KMS-11 (cell line): ENCODE results near the gene NTHL1.

Experiments used
- H2AFZ ChIP-seq: fragments of 200-600 bp; sonication (generic); 2 replicates; pipeline ENCODE4 v1.6.1; 2016; ENCODE audit warnings: antibody characterized with exemption, mixed run types, low read depth
- H3K27ac ChIP-seq: fragments of 200-600 bp; sonication (generic); 2 replicates; pipeline ENCODE4 v1.6.1; 2016; ENCODE audit warnings: mild to moderate bottlenecking, mixed run types
- H3K27me3 ChIP-seq: fragments of 200-600 bp; sonication (generic); 2 replicates; pipeline ENCODE4 v1.6.1; 2017; ENCODE audit warnings: mild to moderate bottlenecking, low read depth, mixed run types, moderate library complexity; ENCODE audit not compliant: insufficient read depth
- H3K36me3 ChIP-seq: fragments of 200-600 bp; sonication (generic); 2 replicates; pipeline ENCODE4 v1.6.1; 2017; ENCODE audit warnings: mild to moderate bottlenecking, mixed run types; ENCODE audit not compliant: insufficient read depth
- H3K4me1 ChIP-seq: fragments of 200-600 bp; sonication (generic); 2 replicates; pipeline ENCODE4 v1.6.1; 2016; ENCODE audit warnings: mild to moderate bottlenecking, low read depth, mixed run types; ENCODE audit not compliant: poor library complexity, severe bottlenecking
- H3K4me2 ChIP-seq: fragments of 200-600 bp; sonication (generic); 2 replicates; pipeline ENCODE4 v1.7.0; 2016; ENCODE audit warnings: mild to moderate bottlenecking, mixed run types
- H3K4me3 ChIP-seq: fragments of 200-600 bp; sonication (generic); IDR thresholded peaks from 2 replicates; pipeline ENCODE4 v1.6.1; 2017; ENCODE audit warnings: low read depth, low read length, mixed read lengths; ENCODE audit not compliant: insufficient read depth
- H3K79me2 ChIP-seq: fragments of 200-600 bp; sonication (generic); 2 replicates; pipeline ENCODE4 v1.6.1; 2016; ENCODE audit warnings: low read depth, mixed run types; ENCODE audit not compliant: insufficient read depth
- H3K9ac ChIP-seq: fragments of 200-600 bp; sonication (generic); 2 replicates; pipeline ENCODE4 v1.6.1; 2016; ENCODE audit warnings: mild to moderate bottlenecking, mixed run types
- H4K20me1 ChIP-seq: fragments of 200-600 bp; sonication (generic); 2 replicates; pipeline ENCODE4 v1.6.1; 2016; ENCODE audit warnings: mild to moderate bottlenecking, mixed run types; ENCODE audit not compliant: insufficient read depth
- TF ChIP-seq, protein P1 (sequence below): fragments of 200-600 bp; sonication (generic); conservative IDR thresholded peaks from 2 replicates; pipeline ENCODE4 v1.6.1; 2017; ENCODE audit warnings: low read depth, mild to moderate bottlenecking, antibody characterized with exemption, low read length, moderate library complexity, mixed read lengths

Gene NTHL1

DNA sequence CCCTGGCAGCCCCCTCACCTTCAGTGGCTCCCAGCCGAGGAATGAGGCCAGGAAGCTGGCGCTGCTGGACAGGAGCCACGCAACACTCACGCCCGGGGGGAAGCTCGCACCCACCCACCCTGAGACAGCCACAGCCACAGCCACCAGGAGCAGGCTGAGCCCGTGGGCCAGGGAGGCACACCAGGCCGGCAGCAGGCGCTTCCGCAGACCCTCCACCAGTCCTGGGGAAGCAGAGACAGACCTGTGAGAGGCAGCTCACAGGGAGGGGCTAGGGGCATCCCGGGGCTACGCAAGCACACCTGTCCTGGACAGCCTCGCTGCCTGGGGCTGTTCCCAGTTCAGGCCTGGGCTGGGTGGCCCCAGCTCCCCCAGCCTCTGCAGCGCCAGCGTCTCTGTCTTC is 46.2 kb upstream of the NTHL1 start:
- no peak overlapping the region for H2AFZ ChIP-seq
- H3K4me3 ChIP-seq, result no peak overlapping the region
- no peak overlapping the region for H3K9ac ChIP-seq
- H3K27me3 ChIP-seq, result no peaks in the 10 kb centered on the region
- H4K20me1 ChIP-seq, result no peaks in the 10 kb centered on the region
- H3K27ac ChIP-seq, result no peak overlapping the region
- no peaks in the 10 kb centered on the region for H3K36me3 ChIP-seq
- H3K4me2 ChIP-seq, result no peak overlapping the region
- H3K4me1 ChIP-seq, result no peaks in the 10 kb centered on the region
- no peaks in the 10 kb centered on the region for H3K79me2 ChIP-seq
- TF ChIP-seq, protein P1, sequence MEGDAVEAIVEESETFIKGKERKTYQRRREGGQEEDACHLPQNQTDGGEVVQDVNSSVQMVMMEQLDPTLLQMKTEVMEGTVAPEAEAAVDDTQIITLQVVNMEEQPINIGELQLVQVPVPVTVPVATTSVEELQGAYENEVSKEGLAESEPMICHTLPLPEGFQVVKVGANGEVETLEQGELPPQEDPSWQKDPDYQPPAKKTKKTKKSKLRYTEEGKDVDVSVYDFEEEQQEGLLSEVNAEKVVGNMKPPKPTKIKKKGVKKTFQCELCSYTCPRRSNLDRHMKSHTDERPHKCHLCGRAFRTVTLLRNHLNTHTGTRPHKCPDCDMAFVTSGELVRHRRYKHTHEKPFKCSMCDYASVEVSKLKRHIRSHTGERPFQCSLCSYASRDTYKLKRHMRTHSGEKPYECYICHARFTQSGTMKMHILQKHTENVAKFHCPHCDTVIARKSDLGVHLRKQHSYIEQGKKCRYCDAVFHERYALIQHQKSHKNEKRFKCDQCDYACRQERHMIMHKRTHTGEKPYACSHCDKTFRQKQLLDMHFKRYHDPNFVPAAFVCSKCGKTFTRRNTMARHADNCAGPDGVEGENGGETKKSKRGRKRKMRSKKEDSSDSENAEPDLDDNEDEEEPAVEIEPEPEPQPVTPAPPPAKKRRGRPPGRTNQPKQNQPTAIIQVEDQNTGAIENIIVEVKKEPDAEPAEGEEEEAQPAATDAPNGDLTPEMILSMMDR, result no peak

DNA sequence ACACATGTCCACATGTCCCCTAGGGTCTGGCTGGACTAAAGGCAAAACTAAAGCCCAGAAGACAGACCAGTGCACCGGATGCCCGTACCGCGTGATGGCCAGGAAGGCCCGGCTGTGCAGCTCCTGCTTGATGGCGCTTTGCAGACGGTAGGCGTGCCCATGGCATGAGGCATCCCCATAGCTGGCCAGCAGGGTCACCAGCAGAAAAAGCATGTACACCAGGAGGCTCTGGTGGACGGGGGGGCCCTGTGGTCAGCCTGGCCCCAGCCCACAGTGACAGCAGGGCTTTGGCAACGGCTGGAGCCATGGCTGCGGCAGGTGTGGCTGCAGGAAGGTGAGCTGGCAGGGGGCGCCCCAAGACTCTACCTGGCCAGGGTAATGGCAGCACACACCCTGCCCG is 45.2 kb upstream of the NTHL1 start:
- H3K36me3 ChIP-seq, result 0 out of 2 replicates have a peak, but pooled peaks cover 3% of the 10 kb centered on the region

DNA sequence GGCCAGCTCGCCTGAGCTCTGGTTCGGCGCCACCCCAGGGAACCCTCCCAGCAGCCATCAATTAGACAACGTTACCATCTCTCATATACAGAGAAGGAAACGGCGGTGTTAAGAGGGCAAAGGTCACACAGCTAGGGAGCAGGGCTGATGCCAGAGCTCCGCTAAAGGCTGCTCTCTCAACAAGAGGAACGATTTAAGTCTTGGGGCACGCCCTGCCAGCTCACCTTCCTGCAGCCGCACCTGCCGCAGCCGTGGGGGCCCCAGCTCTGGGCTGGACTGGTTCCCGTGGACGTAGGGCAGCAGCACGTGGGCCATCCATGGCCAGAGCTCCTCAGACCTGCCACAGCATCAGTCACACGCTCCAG is 44.6 kb upstream of the NTHL1 start:
- Histone ChIP-seq H3K4me2 (no peak overlapping the region), H3K4me1 (no peaks in the 10 kb centered on the region), H3K27ac (no peak overlapping the region), H3K36me3 (0 out of 2 replicates have a peak, but pooled peaks cover 3% of the 10 kb centered on the region), H4K20me1 (no peaks in the 10 kb centered on the region), H3K79me2 (no peaks in the 10 kb centered on the region), H3K4me3 (no peak overlapping the region), H3K9ac (no peak overlapping the region), H2AFZ (no peak overlapping the region), H3K27me3 (no peaks in the 10 kb centered on the region)
- TF ChIP-seq, protein P1, result no peak

More for the DNA sequence above, 45.2 kb upstream of the NTHL1 start:
- Histone ChIP-seq H3K79me2 (no peaks in the 10 kb centered on the region), H3K27me3 (no peaks in the 10 kb centered on the region), H3K4me3 (no peak overlapping the region), H3K4me2 (no peak overlapping the region), H3K27ac (no peak overlapping the region), H4K20me1 (no peaks in the 10 kb centered on the region), H3K4me1 (no peaks in the 10 kb centered on the region), H3K9ac (no peak overlapping the region), H2AFZ (no peak overlapping the region)
- TF ChIP-seq, protein P1, result no peak

DNA sequence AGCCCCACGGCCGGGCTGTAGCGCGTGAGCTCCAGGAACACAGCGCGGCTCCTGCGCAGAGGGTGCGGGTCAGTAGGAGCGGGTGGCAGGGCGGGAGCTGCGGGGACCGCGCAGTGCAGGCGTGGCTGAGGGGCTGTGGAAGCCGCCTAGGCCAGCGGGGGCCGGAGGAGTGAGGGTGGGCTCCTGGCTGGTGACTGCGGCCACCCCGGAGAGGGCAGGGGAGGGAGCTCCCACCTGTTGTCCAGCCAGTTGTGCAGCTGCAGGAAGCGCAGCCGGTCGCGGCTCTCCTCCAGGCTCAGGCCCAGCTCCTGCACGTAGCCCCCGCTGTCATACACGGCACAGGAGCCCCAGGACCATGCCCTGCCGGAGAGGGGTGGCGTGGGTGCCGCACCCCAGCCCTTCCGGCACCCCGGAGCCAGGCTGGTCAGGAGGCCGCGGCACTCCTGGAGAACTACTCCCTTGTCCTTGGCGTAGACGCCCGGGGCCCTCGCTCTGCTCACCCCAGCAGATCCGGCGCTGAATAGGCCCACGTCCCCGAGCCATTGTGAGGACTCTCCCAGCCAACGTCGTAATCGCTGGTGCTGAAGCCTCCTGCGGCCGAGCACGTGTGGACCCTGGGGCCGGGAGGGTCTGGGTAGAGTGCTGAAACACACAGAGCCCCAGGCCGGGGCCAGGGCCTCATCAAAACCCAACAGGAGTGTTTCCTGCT is 44.1 kb upstream of the NTHL1 start:
- H3K79me2 ChIP-seq, result no peaks in the 10 kb centered on the region
- no peaks in the 10 kb centered on the region for H3K4me1 ChIP-seq
- H2AFZ ChIP-seq, result no peak overlapping the region
- no peak overlapping the region for H3K9ac ChIP-seq
- no peak overlapping the region for H3K4me3 ChIP-seq
- H4K20me1 ChIP-seq, result no peaks in the 10 kb centered on the region
- H3K4me2 ChIP-seq, result no peak overlapping the region
- no peaks in the 10 kb centered on the region for H3K27me3 ChIP-seq
- H3K27ac ChIP-seq, result no peak overlapping the region
- TF ChIP-seq, protein P1, result no peak
- H3K36me3 ChIP-seq, result 0 out of 2 replicates have a peak, but pooled peaks cover 3% of the 10 kb centered on the region
